ENCODE data around the gene CDKL5. TPM values are rescaled to one million over a fixed set of nuclear protein-coding genes. Genes with fewer than 3 reads are reported as not detected.
"Not testable (repeated sequence)": the region's sequence is repeated elsewhere in the genome, so short reads cannot be mapped to it uniquely, and the experiment has no call there.

CDKL5 gene
- total and polyA plus RNA-seq, 2 donors from 2014 or later = 2.0 to 18.0 TPM

- H3K4me1 ChIP-seq (ENCODE audit: control insufficient read depth in 2 of 3, insufficient read depth in 2 of 3, low read depth in 1 of 3, low read length in 3 of 3) = no peaks in the 10 kb centered on the region
- H3K27ac ChIP-seq (ENCODE audit: low read depth in 2 of 2, low read length in 2 of 2) = no peak overlapping the region
- no peak for TF ChIP-seq CTCF (IDR thresholded peaks at IDR 0.05; ENCODE audit: borderline replicate concordance, extremely low read depth, insufficient read depth)
- H3K9me3 ChIP-seq (ENCODE audit: control insufficient read depth in 2 of 3, insufficient read depth in 1 of 3, low read length in 3 of 3) = no peaks in the 10 kb centered on the region
- intact Hi-C loops (cut with DNase I) = no loop called here
- H3K36me3 ChIP-seq (ENCODE audit: control insufficient read depth in 2 of 3, insufficient read depth in 3 of 3, low read length in 3 of 3) = no peaks in the 10 kb centered on the region
- no peak overlapping the region for H3K9ac ChIP-seq (ENCODE audit: low read length in 3 of 3)
- H3K27me3 ChIP-seq (ENCODE audit: control insufficient read depth, insufficient read depth, low read length) = peaks cover 4% of the 10 kb centered on the region
- DNase-seq (no peak), FAIRE-seq (no peak)
- H3K4me3 ChIP-seq (ENCODE audit: low read length in 3 of 3) = no peak overlapping the region
Observed at GRCh38 chrX:18428006-18428405, 2.6 kb downstream of the CDKL5 start.

GRCh38 chrX:18433288-18433687, 7.9 kb downstream of the CDKL5 start:
- FAIRE-seq; H3K36me3 ChIP-seq (ENCODE audit: control insufficient read depth in 2 of 3, insufficient read depth in 3 of 3, low read length in 3 of 3); H3K4me1 ChIP-seq (ENCODE audit: control insufficient read depth in 2 of 3, insufficient read depth in 2 of 3, low read depth in 1 of 3, low read length in 3 of 3); H3K9ac ChIP-seq (ENCODE audit: low read length in 3 of 3); H3K9me3 ChIP-seq (ENCODE audit: control insufficient read depth in 2 of 3, insufficient read depth in 1 of 3, low read length in 3 of 3); H3K27ac ChIP-seq (ENCODE audit: low read depth in 2 of 2, low read length in 2 of 2); H3K27me3 ChIP-seq (ENCODE audit: control insufficient read depth, insufficient read depth, low read length); intact Hi-C loops (cut with DNase I); DNase-seq; H3K4me3 ChIP-seq (ENCODE audit: low read length in 3 of 3): not testable (repeated sequence)

GRCh38 chrX:18434896-18435295, 9.5 kb downstream of the CDKL5 start:
- TF ChIP-seq CTCF (IDR thresholded peaks at IDR 0.05; ENCODE audit: borderline replicate concordance, extremely low read depth, insufficient read depth) = no peak
- no peaks in the 10 kb centered on the region for H3K9me3 ChIP-seq (ENCODE audit: control insufficient read depth in 2 of 3, insufficient read depth in 1 of 3, low read length in 3 of 3)
- H3K36me3 ChIP-seq (ENCODE audit: control insufficient read depth in 2 of 3, insufficient read depth in 3 of 3, low read length in 3 of 3) = no peaks in the 10 kb centered on the region
- no peak overlapping the region for H3K9ac ChIP-seq (ENCODE audit: low read length in 3 of 3)
- FAIRE-seq = no peak
- DNase-seq = no peak
- H3K27ac ChIP-seq (ENCODE audit: low read depth in 2 of 2, low read length in 2 of 2) = no peak overlapping the region
- no peaks in the 10 kb centered on the region for H3K27me3 ChIP-seq (ENCODE audit: control insufficient read depth, insufficient read depth, low read length)
- H3K4me3 ChIP-seq (ENCODE audit: low read length in 3 of 3) = no peak overlapping the region
- intact Hi-C loops (cut with DNase I) = no loop called here
- peaks cover 0 to 4% (median 4%) of the 10 kb centered on the region in 3 donors for H3K4me1 ChIP-seq (ENCODE audit: control insufficient read depth in 2 of 3, insufficient read depth in 2 of 3, low read depth in 1 of 3, low read length in 3 of 3)

DNA sequence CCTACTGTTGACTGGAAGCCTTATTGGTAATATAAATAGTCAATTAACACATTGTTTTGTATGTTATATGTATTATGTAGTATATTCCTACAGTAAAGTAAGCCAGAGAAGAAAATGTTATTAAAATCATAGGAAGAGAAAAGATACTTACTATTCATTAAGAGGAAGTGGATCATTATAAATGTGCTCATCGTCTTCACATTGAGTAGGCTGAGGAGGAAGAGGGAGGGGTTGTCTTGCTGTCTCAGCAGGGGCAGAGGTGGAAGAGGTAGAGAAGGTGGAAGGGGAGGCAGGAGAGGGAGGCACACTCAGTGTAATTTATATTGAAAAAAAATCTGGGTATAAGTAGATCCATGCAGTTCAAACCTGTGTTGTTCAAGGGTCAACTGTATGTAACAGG, 10.6 kb downstream of the CDKL5 start:
- Histone ChIP-seq H3K27me3 (ENCODE audit: control insufficient read depth, insufficient read depth, low read length) (no peaks in the 10 kb centered on the region), H3K9ac (ENCODE audit: low read length in 3 of 3) (no peak overlapping the region), H3K4me1 (ENCODE audit: control insufficient read depth in 2 of 3, insufficient read depth in 2 of 3, low read depth in 1 of 3, low read length in 3 of 3) (peaks cover 0 to 4% (median 4%) of the 10 kb centered on the region in 3 donors), H3K4me3 (ENCODE audit: low read length in 3 of 3) (no peak overlapping the region), H3K36me3 (ENCODE audit: control insufficient read depth in 2 of 3, insufficient read depth in 3 of 3, low read length in 3 of 3) (no peaks in the 10 kb centered on the region), H3K9me3 (ENCODE audit: control insufficient read depth in 2 of 3, insufficient read depth in 1 of 3, low read length in 3 of 3) (no peaks in the 10 kb centered on the region), H3K27ac (ENCODE audit: low read depth in 2 of 2, low read length in 2 of 2) (no peak overlapping the region)
- intact Hi-C loops (cut with DNase I) = no loop called here
- no peak for TF ChIP-seq CTCF (IDR thresholded peaks at IDR 0.05; ENCODE audit: borderline replicate concordance, extremely low read depth, insufficient read depth)
- FAIRE-seq = no peak
- DNase-seq = no peak

Measured in kidney (tissue), 14 donors.